Measurements from ENCODE around the gene ASXL2.
A peak's percentile ranks its signal among the peaks of the same experiment; 100 is the strongest.
"Not testable (repeated sequence)": the region's sequence is repeated elsewhere in the genome, so short reads cannot be mapped to it uniquely, and the experiment has no call there.

Gene ASXL2

GRCh38 chr2:25832897-25833296 lies 45.4 kb downstream of the ASXL2 start:
- no peak for DNase-seq (ENCODE audit: low read depth)

- no peak for DNase-seq (ENCODE audit: low read depth)
These were observed 46.4 kb downstream of the ASXL2 start for GRCh38 chr2:25831746-25832449.

- no peak for DNase-seq (ENCODE audit: low read depth)
These were observed 48.5 kb downstream of the ASXL2 start for GRCh38 chr2:25829828-25830227.

- no peak for DNase-seq (ENCODE audit: low read depth)
These were observed 48.9 kb downstream of the ASXL2 start for GRCh38 chr2:25829377-25829704.

- not testable (repeated sequence) for DNase-seq (ENCODE audit: low read depth)
These were observed 49.5 kb downstream of the ASXL2 start for GRCh38 chr2:25828532-25829376.

- no peak for DNase-seq (ENCODE audit: low read depth)
These were observed 53.0 kb downstream of the ASXL2 start for GRCh38 chr2:25825238-25825637.

GRCh38 chr2:25824718-25825117 lies 53.6 kb downstream of the ASXL2 start:
- no peak for DNase-seq (ENCODE audit: low read depth)

- no peak for DNase-seq (ENCODE audit: low read depth)
These were observed 54.1 kb downstream of the ASXL2 start for GRCh38 chr2:25824216-25824615.

GRCh38 chr2:25822190-25823117 lies 55.8 kb downstream of the ASXL2 start:
- DNase-seq (ENCODE audit: low read depth), result no peak

- DNase-seq (ENCODE audit: low read depth), result no peak
These were observed 56.8 kb downstream of the ASXL2 start for GRCh38 chr2:25821225-25822056.

GRCh38 chr2:25819597-25820039 lies 58.7 kb downstream of the ASXL2 start:
- DNase-seq (ENCODE audit: low read depth), result no peak

GRCh38 chr2:25817630-25818029 lies 60.7 kb downstream of the ASXL2 start:
- DNase-seq (ENCODE audit: low read depth), result no peak

- no peak for DNase-seq (ENCODE audit: low read depth)
These were observed 61.3 kb downstream of the ASXL2 start for GRCh38 chr2:25817006-25817405.

GRCh38 chr2:25816249-25816648 lies 62.0 kb downstream of the ASXL2 start:
- DNase-seq (ENCODE audit: low read depth), result no peak

- no peak for DNase-seq (ENCODE audit: low read depth)
These were observed 63.6 kb downstream of the ASXL2 start for GRCh38 chr2:25814681-25815080.

- no peak for DNase-seq (ENCODE audit: low read depth)
These were observed 67.9 kb downstream of the ASXL2 start for GRCh38 chr2:25810428-25810827.

- no peak for DNase-seq (ENCODE audit: low read depth)
These were observed 68.6 kb downstream of the ASXL2 start for GRCh38 chr2:25809646-25810045.

- DNase-seq (ENCODE audit: low read depth), result peak; percentile 14
These were observed 70.3 kb downstream of the ASXL2 start for GRCh38 chr2:25808006-25808383.

GRCh38 chr2:25806941-25807340 lies 71.3 kb downstream of the ASXL2 start:
- no peak for DNase-seq (ENCODE audit: low read depth)

GRCh38 chr2:25805987-25806386 lies 72.3 kb downstream of the ASXL2 start:
- DNase-seq (ENCODE audit: low read depth), result no peak

- no peak for DNase-seq (ENCODE audit: low read depth)
These were observed 73.9 kb downstream of the ASXL2 start for GRCh38 chr2:25804338-25804737.

GRCh38 chr2:25799301-25799700 lies 79.0 kb downstream of the ASXL2 start:
- DNase-seq (ENCODE audit: low read depth), result no peak

Measured in HS-5 (cell line).